Measurements from ENCODE around the gene RPS6KA3.

GRCh38 chrX:20233336-20233735, 33.4 kb downstream of the RPS6KA3 start:
- TF ChIP-seq ZNF8 (CRISPR knock-in tag; IDR thresholded peaks at IDR 0.05) = no peak
- TF ChIP-seq CSRNP3 (CRISPR knock-in tag; IDR thresholded peaks at IDR 0.05) = no peak
- TF ChIP-seq BACH2 (CRISPR knock-in tag; IDR thresholded peaks at IDR 0.05; ENCODE audit: borderline replicate concordance) = no peak
- TF ChIP-seq, protein P1, sequence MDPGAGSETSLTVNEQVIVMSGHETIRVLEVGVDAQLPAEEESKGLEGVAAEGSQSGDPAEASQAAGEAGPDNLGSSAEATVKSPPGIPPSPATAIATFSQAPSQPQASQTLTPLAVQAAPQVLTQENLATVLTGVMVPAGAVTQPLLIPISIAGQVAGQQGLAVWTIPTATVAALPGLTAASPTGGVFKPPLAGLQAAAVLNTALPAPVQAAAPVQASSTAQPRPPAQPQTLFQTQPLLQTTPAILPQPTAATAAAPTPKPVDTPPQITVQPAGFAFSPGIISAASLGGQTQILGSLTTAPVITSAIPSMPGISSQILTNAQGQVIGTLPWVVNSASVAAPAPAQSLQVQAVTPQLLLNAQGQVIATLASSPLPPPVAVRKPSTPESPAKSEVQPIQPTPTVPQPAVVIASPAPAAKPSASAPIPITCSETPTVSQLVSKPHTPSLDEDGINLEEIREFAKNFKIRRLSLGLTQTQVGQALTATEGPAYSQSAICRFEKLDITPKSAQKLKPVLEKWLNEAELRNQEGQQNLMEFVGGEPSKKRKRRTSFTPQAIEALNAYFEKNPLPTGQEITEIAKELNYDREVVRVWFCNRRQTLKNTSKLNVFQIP (CRISPR knock-in tag; IDR thresholded peaks at IDR 0.05; ENCODE audit: borderline replicate concordance, low read depth) = no peak
- no peak for TF ChIP-seq ZFP3 (CRISPR knock-in tag; IDR thresholded peaks at IDR 0.05)
- TF ChIP-seq, protein P2, sequence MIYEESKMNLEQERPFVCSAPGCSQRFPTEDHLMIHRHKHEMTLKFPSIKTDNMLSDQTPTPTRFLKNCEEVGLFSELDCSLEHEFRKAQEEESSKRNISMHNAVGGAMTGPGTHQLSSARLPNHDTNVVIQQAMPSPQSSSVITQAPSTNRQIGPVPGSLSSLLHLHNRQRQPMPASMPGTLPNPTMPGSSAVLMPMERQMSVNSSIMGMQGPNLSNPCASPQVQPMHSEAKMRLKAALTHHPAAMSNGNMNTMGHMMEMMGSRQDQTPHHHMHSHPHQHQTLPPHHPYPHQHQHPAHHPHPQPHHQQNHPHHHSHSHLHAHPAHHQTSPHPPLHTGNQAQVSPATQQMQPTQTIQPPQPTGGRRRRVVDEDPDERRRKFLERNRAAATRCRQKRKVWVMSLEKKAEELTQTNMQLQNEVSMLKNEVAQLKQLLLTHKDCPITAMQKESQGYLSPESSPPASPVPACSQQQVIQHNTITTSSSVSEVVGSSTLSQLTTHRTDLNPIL (CRISPR knock-in tag; IDR thresholded peaks at IDR 0.05; ENCODE audit: low read depth) = no peak
- TF ChIP-seq ISL1 (CRISPR knock-in tag; IDR thresholded peaks at IDR 0.05) = no peak
- TF ChIP-seq TOX (CRISPR knock-in tag; IDR thresholded peaks at IDR 0.05; ENCODE audit: borderline replicate concordance) = no peak
- no peak for TF ChIP-seq SNAI2 (CRISPR knock-in tag; IDR thresholded peaks at IDR 0.05)
- no peak for TF ChIP-seq RARB (CRISPR knock-in tag; IDR thresholded peaks at IDR 0.05)
- TF ChIP-seq ESRRG (CRISPR knock-in tag; IDR thresholded peaks at IDR 0.05) = no peak
- no peak for TF ChIP-seq CSDC2 (CRISPR knock-in tag; IDR thresholded peaks at IDR 0.05)
- TF ChIP-seq ZNF70 (CRISPR knock-in tag; IDR thresholded peaks at IDR 0.05) = no peak
